ENCODE results near the gene PROK1. TPM values are rescaled to one million over a fixed set of nuclear protein-coding genes. Genes with fewer than 3 reads are reported as not detected.

PROK1 gene
- total RNA-seq, 2 experiments from 2014 or later, result not detected

GRCh38 chr1:110489406-110489805 is 38.5 kb downstream of the PROK1 start:
- POLR2A ChIA-PET, result no interaction called here
- Mint-ChIP-seq H3K27ac (no peak overlapping the region), H3K36me3 (ENCODE audit: low read depth) (no peaks in the 10 kb centered on the region), H3K9me3 (no peaks in the 10 kb centered on the region), H3K27me3 (peaks cover 7% of the 10 kb centered on the region), H3K4me1 (ENCODE audit: low read depth) (no peaks in the 10 kb centered on the region), H3K4me3 (no peak overlapping the region)
- H3K4me1 ChIP-seq (ENCODE audit: insufficient read depth, low read length), result no peaks in the 10 kb centered on the region
- no peak overlapping the region for H3K4me3 ChIP-seq (ENCODE audit: low read length)
- intact Hi-C loops (cut with DNase I, micrococcal nuclease), result no loop called here
- TF ChIP-seq CTCF (IDR thresholded peaks at IDR 0.05), result no peak
- CTCF ChIA-PET, result no interaction called here
- no peaks in the 10 kb centered on the region for H3K27me3 ChIP-seq (ENCODE audit: control insufficient read depth in 1 of 2, insufficient read depth in 2 of 2, low read length in 2 of 2)
- no peaks in the 10 kb centered on the region for H3K9me3 ChIP-seq (ENCODE audit: control insufficient read depth in 1 of 2, insufficient read depth in 1 of 2, low read length in 2 of 2)
- no peaks in the 10 kb centered on the region for H3K36me3 ChIP-seq (ENCODE audit: insufficient read depth, low read length)
- H3K27ac ChIP-seq (ENCODE audit: low read depth in 1 of 2, low read length in 2 of 2), result no peak overlapping the region
- no peak for ATAC-seq (ENCODE audit: poor library complexity)
- no peak for DNase-seq

GRCh38 chr1:110489973-110490542 is 39.1 kb downstream of the PROK1 start:
- Mint-ChIP-seq H3K4me3 (no peak overlapping the region), H3K36me3 (ENCODE audit: low read depth) (no peaks in the 10 kb centered on the region), H3K27ac (no peak overlapping the region), H3K9me3 (no peaks in the 10 kb centered on the region), H3K4me1 (ENCODE audit: low read depth) (no peaks in the 10 kb centered on the region), H3K27me3 (peaks cover 7% of the 10 kb centered on the region)
- CTCF ChIA-PET, result no interaction called here
- Histone ChIP-seq H3K27ac (ENCODE audit: low read depth in 1 of 2, low read length in 2 of 2) (no peak overlapping the region), H3K4me3 (ENCODE audit: low read length) (no peak overlapping the region), H3K27me3 (ENCODE audit: control insufficient read depth in 1 of 2, insufficient read depth in 2 of 2, low read length in 2 of 2) (no peaks in the 10 kb centered on the region), H3K4me1 (ENCODE audit: insufficient read depth, low read length) (no peaks in the 10 kb centered on the region), H3K9me3 (ENCODE audit: control insufficient read depth in 1 of 2, insufficient read depth in 1 of 2, low read length in 2 of 2) (no peaks in the 10 kb centered on the region), H3K36me3 (ENCODE audit: insufficient read depth, low read length) (no peaks in the 10 kb centered on the region)
- DNase-seq, result no peak
- intact Hi-C loops (cut with DNase I, micrococcal nuclease), result loop anchor here in 1 of 2 experiments (10.0 kb wide), 1 partner anchor 285 kb away; no protein-coding TSS in a partner anchor
- POLR2A ChIA-PET, result no interaction called here
- ATAC-seq (ENCODE audit: poor library complexity), result no peak
- no peak for TF ChIP-seq CTCF (IDR thresholded peaks at IDR 0.05)

GRCh38 chr1:110490791-110491451 is 40.0 kb downstream of the PROK1 start:
- no peaks in the 10 kb centered on the region for H3K27me3 Mint-ChIP-seq
- no peaks in the 10 kb centered on the region for H3K9me3 Mint-ChIP-seq
- Histone ChIP-seq H3K4me1 (ENCODE audit: insufficient read depth, low read length) (no peaks in the 10 kb centered on the region), H3K27me3 (ENCODE audit: control insufficient read depth in 1 of 2, insufficient read depth in 2 of 2, low read length in 2 of 2) (no peaks in the 10 kb centered on the region), H3K4me3 (ENCODE audit: low read length) (no peak overlapping the region), H3K36me3 (ENCODE audit: insufficient read depth, low read length) (no peaks in the 10 kb centered on the region), H3K27ac (ENCODE audit: low read depth in 1 of 2, low read length in 2 of 2) (no peak overlapping the region), H3K9me3 (ENCODE audit: control insufficient read depth in 1 of 2, insufficient read depth in 1 of 2, low read length in 2 of 2) (no peaks in the 10 kb centered on the region)
- no peaks in the 10 kb centered on the region for H3K4me1 Mint-ChIP-seq (ENCODE audit: low read depth)
- H3K36me3 Mint-ChIP-seq (ENCODE audit: low read depth), result no peaks in the 10 kb centered on the region
- intact Hi-C loops (cut with DNase I, micrococcal nuclease), result loop anchor here in 1 of 2 experiments (10.0 kb wide), 1 partner anchor 286 kb away; no protein-coding TSS in a partner anchor
- no peak for TF ChIP-seq CTCF (IDR thresholded peaks at IDR 0.05)
- ChIA-PET CTCF (no interaction called here), POLR2A (no interaction called here)
- H3K4me3 Mint-ChIP-seq, result no peak overlapping the region
- DNase-seq (no peak), ATAC-seq (ENCODE audit: poor library complexity) (no peak)
- no peak overlapping the region for H3K27ac Mint-ChIP-seq

All from CD4-positive, alpha-beta T cell (primary cell).